ENCODE measurements around the gene GBGT1.

GBGT1 gene

DNA sequence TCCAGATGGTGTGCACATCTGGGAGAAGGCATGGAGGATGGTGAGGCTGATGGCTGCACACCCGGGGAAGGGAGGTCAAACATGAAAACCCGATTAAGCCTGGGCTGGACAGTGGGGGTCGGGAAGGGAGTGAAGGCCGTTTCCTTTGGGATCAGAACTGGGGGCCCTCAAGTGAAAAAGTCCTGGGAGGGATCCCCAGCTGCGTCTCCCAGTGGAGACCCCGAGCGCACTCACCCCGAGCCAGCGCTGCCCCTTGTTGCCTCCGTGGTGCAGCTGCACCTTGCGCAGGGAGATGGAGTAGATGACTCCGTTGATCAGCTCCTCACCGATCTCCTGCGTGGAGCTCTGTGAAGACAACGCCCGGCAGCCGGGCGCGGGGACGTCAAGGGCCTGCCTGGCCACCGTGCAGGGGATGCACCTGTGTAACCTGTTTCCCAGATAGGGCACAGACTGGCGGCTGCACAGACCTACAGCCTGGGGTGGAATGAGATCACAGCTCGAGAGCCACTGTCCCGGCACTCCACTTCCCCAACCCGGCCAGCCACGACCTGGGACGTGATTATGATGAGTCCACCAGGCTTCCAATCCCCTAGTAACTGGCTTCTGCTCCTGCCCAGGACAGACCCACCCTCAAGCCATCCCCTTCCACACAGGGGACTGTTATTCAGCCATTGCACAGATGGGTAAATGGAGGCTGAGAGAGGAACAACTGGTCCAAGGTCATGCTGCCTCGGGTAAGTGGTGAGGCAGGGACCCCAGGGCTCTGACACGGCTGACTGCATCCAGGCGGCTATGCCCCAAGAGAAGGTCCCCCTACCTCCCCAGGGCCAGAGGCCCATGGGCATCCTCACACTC lies 51.7 kb downstream of the GBGT1 start:
- no peak for DNase-seq

DNA sequence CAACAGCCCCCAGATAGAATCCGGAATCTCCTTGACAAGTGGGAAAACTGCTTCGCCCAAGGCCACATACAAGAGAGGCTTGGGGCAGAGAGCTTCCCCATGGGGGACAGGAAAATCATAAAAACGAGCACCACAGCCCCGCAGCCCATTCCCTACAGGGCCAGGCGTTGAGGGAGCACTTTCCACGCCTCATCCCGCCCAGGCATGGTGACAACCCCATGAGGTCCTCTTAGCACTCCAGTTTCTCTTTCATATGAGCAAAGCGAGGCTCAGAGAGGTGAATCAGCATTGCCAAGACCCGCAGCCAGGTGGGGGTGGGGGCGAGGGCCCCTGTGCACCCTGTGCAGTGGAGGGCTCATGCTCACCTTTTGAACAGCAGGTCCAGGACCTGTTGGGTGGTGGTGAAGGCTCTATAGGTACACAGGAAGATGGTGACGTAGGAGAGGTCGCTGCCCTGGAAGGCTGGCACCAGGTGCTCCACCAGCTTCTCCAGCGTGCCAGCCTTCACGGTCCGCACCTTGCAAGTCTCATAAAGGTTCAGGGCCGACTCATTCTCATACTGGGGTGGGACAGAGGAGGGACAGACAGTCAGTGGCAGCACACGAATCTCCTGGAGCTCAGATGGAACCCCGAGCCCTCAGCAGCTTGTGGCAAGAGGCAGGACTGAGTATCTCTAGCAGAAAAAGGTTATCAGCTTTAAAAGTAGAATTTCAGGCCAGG lies 53.6 kb downstream of the GBGT1 start:
- DNase-seq = no peak

DNA sequence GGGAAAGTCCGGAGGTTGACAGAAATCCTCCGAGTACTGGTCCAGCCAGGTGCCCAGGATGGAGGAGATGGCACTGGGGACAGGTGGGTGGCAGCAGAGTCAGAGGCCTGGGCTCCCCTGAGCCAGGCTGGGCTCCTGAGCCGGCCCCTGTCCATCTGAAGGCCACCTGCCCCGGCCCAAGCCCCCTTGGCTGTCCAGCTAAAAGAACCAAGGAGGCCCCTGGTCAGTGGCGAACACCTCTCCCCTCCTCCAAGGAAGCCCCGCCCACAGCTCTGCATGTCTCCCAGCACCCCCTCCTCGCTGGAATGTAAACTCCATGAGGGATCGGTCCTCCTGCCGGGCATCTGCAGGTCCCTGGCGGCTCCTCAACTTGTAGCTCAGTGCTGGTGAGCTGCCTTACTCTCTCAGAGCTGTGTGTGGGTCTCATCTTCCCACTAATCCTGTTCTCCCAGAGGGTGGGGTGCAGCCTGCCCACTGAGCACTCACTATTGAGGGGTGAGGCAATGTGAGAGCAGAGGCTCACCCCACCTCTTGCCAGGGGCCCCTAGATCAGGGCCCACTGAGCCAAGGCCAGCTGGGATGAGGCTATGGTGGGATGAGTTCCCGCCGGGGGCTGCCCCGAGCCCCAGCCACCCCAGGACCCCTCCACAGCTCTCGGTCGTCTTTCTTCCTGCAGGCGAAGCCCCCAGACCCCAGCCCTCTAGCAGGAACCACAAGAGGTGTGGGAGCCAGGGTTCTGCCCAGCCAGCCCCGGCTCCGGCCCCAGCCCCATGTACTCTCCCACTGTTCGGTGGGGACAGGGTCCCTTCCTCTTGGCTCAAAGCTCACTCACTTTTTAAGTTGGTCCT lies 54.7 kb downstream of the GBGT1 start:
- no peak for DNase-seq

DNA sequence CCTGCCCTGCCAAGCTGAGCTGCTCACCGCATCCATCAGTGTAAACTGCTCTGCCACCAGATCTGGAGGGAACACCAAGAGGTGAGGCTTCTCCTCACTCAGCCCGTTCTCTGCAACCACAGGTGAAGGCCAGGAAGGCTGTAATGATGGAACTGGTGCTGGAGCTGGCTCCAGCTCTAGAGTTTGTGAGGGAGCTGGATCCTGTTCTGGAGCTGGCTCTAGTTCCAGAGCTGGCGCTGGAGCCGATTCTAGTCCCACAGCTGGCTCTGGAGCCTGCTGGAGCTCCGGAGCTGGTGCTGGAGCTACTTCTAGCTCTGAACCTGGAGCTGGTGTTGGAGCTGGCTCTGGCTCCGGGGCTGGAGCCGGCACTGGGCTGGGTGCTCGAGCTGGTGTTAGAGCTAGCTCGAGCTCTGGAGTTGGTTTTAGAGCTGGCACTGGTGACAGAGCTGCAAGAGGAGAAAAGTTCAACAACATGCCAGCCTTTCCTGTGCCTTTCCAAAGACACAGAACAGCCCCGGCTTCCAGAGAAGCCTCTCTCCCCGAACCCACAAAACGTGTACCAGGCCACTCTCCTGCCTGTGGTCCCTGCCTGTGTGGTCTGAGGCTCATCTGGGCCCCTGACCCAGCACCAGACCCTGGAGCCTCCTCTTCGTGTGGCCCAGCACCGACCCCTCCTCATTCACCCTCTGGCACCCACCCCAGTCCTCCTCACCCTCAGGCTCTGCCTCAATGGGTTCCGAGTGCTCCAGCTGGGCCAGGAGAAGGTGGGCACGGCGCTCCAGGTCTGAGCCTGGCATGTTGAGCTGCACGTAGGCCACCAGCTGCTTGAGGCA lies 55.5 kb downstream of the GBGT1 start:
- DNase-seq = no peak

GRCh38 chr9:133107245-133107722 lies 56.4 kb downstream of the GBGT1 start:
- no peak for DNase-seq

- DNase-seq = no peak
These were observed 57.0 kb downstream of the GBGT1 start for GRCh38 chr9:133106511-133107244.

- no peak for DNase-seq
These were observed 58.3 kb downstream of the GBGT1 start for GRCh38 chr9:133105461-133105770.

- no peak for DNase-seq
These were observed 58.8 kb downstream of the GBGT1 start for GRCh38 chr9:133104718-133105460.

- no peak for DNase-seq
These were observed 59.7 kb downstream of the GBGT1 start for GRCh38 chr9:133103987-133104505.

GRCh38 chr9:133103183-133103986 lies 60.3 kb downstream of the GBGT1 start:
- no peak for DNase-seq
